ENCODE data around the gene PLEKHA3. TPM values are rescaled to one million over a fixed set of nuclear protein-coding genes. Genes with fewer than 3 reads are reported as not detected.
A peak's percentile ranks its signal among the peaks of the same experiment; 100 is the strongest.

PLEKHA3 gene
- total and polyA plus RNA-seq, 9 of the 15 experiments (the other 6 are each of a cell fraction or from before 2014, with no cell fraction given): 2.3 to 23.4 (median 10.5) TPM

- TF ChIP-seq, protein P1, sequence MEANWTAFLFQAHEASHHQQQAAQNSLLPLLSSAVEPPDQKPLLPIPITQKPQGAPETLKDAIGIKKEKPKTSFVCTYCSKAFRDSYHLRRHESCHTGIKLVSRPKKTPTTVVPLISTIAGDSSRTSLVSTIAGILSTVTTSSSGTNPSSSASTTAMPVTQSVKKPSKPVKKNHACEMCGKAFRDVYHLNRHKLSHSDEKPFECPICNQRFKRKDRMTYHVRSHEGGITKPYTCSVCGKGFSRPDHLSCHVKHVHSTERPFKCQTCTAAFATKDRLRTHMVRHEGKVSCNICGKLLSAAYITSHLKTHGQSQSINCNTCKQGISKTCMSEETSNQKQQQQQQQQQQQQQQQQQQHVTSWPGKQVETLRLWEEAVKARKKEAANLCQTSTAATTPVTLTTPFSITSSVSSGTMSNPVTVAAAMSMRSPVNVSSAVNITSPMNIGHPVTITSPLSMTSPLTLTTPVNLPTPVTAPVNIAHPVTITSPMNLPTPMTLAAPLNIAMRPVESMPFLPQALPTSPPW (CRISPR knock-in tag; IDR thresholded peaks at IDR 0.05): peak; percentile 96
- TF ChIP-seq PHF21A (IDR thresholded peaks at IDR 0.05; ENCODE audit: borderline replicate concordance, low read depth): peak; percentile 30; the same call in 1 of the 2 replicates
- peak; percentile 81; the same call in 1 of the 2 replicates for TF ChIP-seq MBD2 (IDR thresholded peaks at IDR 0.05; ENCODE audit: borderline replicate concordance, low read depth)
- TF ChIP-seq CHD2 (IDR thresholded peaks at IDR 0.05; ENCODE audit: low read depth, low read length): peak; percentile 66; the same call in 1 of the 2 replicates
- TF ChIP-seq RBBP5 (IDR thresholded peaks at IDR 0.05; ENCODE audit: borderline replicate concordance, insufficient read depth, low read length, poor library complexity, severe bottlenecking): peak; percentile 89
- TF ChIP-seq ARID1B (IDR thresholded peaks at IDR 0.05): peak; percentile 49; the same call in 1 of the 2 replicates
- peak; percentile 97 for TF ChIP-seq ZFX (CRISPR knock-in tag; IDR thresholded peaks at IDR 0.05)
- TF ChIP-seq, protein P2, sequence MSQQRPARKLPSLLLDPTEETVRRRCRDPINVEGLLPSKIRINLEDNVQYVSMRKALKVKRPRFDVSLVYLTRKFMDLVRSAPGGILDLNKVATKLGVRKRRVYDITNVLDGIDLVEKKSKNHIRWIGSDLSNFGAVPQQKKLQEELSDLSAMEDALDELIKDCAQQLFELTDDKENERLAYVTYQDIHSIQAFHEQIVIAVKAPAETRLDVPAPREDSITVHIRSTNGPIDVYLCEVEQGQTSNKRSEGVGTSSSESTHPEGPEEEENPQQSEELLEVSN (IDR thresholded peaks at IDR 0.05; ENCODE audit: borderline replicate concordance in 1 of 2, extremely low read depth in 1 of 2, insufficient read depth in 1 of 2, insufficient read length in 1 of 2, low read depth in 1 of 2, low read length in 1 of 2, poor library complexity in 1 of 2, severe bottlenecking in 1 of 2): peak; percentile 21 to 68
- peak in 1 of 2 experiments; percentile 61; a peak in 1 of 4 replicates for TF ChIP-seq TEAD1 (CRISPR knock-in tag; IDR thresholded peaks at IDR 0.05)
- TF ChIP-seq PRPF4 (IDR thresholded peaks at IDR 0.05; ENCODE audit: insufficient read depth, low read depth, low read length, poor library complexity, severe bottlenecking): peak; percentile 22
- no peak for TF ChIP-seq ZNF253 (CRISPR knock-in tag; conservative IDR thresholded peaks at IDR 0.05)
- TF ChIP-seq HNRNPL (IDR thresholded peaks at IDR 0.05; ENCODE audit: low read depth, low read length): peak; percentile 95
- peak; percentile 10 for TF ChIP-seq RBM25 (IDR thresholded peaks at IDR 0.05; ENCODE audit: low read depth, low read length, severe bottlenecking)
- TF ChIP-seq BRD4 (IDR thresholded peaks at IDR 0.05): peak; percentile 44; the same call in 1 of the 2 replicates
- TF ChIP-seq GATAD2A (IDR thresholded peaks at IDR 0.05): 0 out of 2 replicates have a peak, but pooled peaks have one; percentile 14
- no peak for TF ChIP-seq TEAD4 (IDR thresholded peaks at IDR 0.05; ENCODE audit: low read length)
- TF ChIP-seq TEAD4 (CRISPR knock-in tag; IDR thresholded peaks at IDR 0.05; ENCODE audit: borderline replicate concordance): no peak
- TF ChIP-seq TCF7 (IDR thresholded peaks at IDR 0.05; ENCODE audit: borderline replicate concordance): 0 out of 2 replicates have a peak, but pooled peaks have one; percentile 36
- no peak for TF ChIP-seq ZNF740 (CRISPR knock-in tag; IDR thresholded peaks at IDR 0.05)
- TF ChIP-seq ZNF740 (tag; IDR thresholded peaks at IDR 0.05): no peak; a peak in 1 of 4 replicates
- peak; percentile 86 for TF ChIP-seq GABPB1 (CRISPR knock-in tag; IDR thresholded peaks at IDR 0.05)
- no peak for TF ChIP-seq ZKSCAN8 (CRISPR knock-in tag; IDR thresholded peaks at IDR 0.05)
- peak; percentile 89 for TF ChIP-seq GTF2E2 (tag; IDR thresholded peaks at IDR 0.05)
Measured at GRCh38 chr2:178450774-178451525, 29.3 kb upstream of the PLEKHA3 start, which contains the start of the genes PJVK and PRKRA (continued).
